GM13977 (cell line): ENCODE data around the gene C1QTNF5.

ENCODE experiments used
- DNase-seq: peaks from one replicate; pipeline ENCODE4 v3.0.0; 2012; ENCODE audit warnings: low spot score
- CTCF ChIP-seq: IDR thresholded peaks from 2 replicates; pipeline ENCODE4 v1.5.1; 2012; ENCODE audit warnings: mild to moderate bottlenecking, control low read depth; ENCODE audit not compliant: insufficient read depth; ENCODE audit errors: extremely low read depth, missing control alignments
- in situ Hi-C: fragments of 300-500 bp; cut with MboI; formaldehyde crosslinking; loops from one replicate; pipeline ENCODE4 v1.12.0; 2022; ENCODE audit warnings: low sequenced_read_pairs, low pct_unique_long_range_greater_than_20kb, mixed read lengths, inconsistent platforms; ENCODE audit not compliant: unreplicated experiment

C1QTNF5 gene

GRCh38 chr11:119290894-119291497, 49.7 kb downstream of the C1QTNF5 start:
- in situ Hi-C loops = no loop called here

More at GRCh38 chr11:119290894-119291497, 49.7 kb downstream of the C1QTNF5 start:
- DNase-seq = no peak
- no peak for TF ChIP-seq CTCF
